DOHH2 (cell line): ENCODE results near the gene LRRC74B.

Experiments used
- H3F3A ChIP-seq: fragments of 200-600 bp; sonication (generic), shearing (Covaris generic); 2 replicates; pipeline ENCODE4 v1.6.0; 2016; ENCODE audit warnings: antibody characterized with exemption, mild to moderate bottlenecking; ENCODE audit not compliant: control insufficient read depth, insufficient read depth
- H3K27ac ChIP-seq: fragments of 200-600 bp; sonication (generic); 2 replicates; pipeline ENCODE4 v1.5.1; 2014; ENCODE audit warnings: low read depth, mild to moderate bottlenecking, low read length, moderate library complexity
- H3K27me3 ChIP-seq: fragments of 200-600 bp; sonication (generic); 2 replicates; pipeline ENCODE4 v1.6.1; 2014; ENCODE audit warnings: mild to moderate bottlenecking, low read length, mixed read lengths; ENCODE audit not compliant: control insufficient read depth
- H3K36me3 ChIP-seq: fragments of 200-600 bp; sonication (generic); 2 replicates; pipeline ENCODE4 v1.6.1; 2014; ENCODE audit warnings: mild to moderate bottlenecking, low read length, moderate library complexity, mixed read lengths; ENCODE audit not compliant: control insufficient read depth
- H3K4me1 ChIP-seq: fragments of 200-600 bp; sonication (generic); 2 replicates; pipeline ENCODE4 v1.6.1; 2014; ENCODE audit warnings: mild to moderate bottlenecking, low read length, mixed read lengths; ENCODE audit not compliant: control insufficient read depth
- H3K4me2 ChIP-seq: fragments of 200-600 bp; sonication (generic); 2 replicates; pipeline ENCODE4 v1.6.0; 2014; ENCODE audit warnings: mild to moderate bottlenecking, low read length, moderate library complexity
- H3K4me3 ChIP-seq: fragments of 200-600 bp; sonication (generic); 2 replicates; pipeline ENCODE4 v1.5.1; 2014; ENCODE audit warnings: mild to moderate bottlenecking, low read length, mixed read lengths
- H3K79me2 ChIP-seq: fragments of 200-600 bp; sonication (generic); 2 replicates; pipeline ENCODE4 v1.6.1; 2014; ENCODE audit warnings: mild to moderate bottlenecking, low read length, mixed read lengths; ENCODE audit not compliant: control insufficient read depth
- H3K9me2 ChIP-seq: fragments of 200-600 bp; sonication (generic); replicated peaks from 2 replicates; pipeline ENCODE4 v1.6.1; 2014; ENCODE audit warnings: mild to moderate bottlenecking, low read length, mixed read lengths; ENCODE audit not compliant: control insufficient read depth
- H3K9me3 ChIP-seq: fragments of 200-600 bp; sonication (generic); 2 replicates; pipeline ENCODE4 v1.6.1; 2014; ENCODE audit warnings: antibody characterized with exemption, low read length, mixed read lengths; ENCODE audit not compliant: control insufficient read depth, insufficient read depth
- H4K20me1 ChIP-seq: fragments of 200-600 bp; sonication (generic); 2 replicates; pipeline ENCODE4 v1.6.0; 2014; ENCODE audit warnings: low read depth, mild to moderate bottlenecking, antibody characterized with exemption, low read length, moderate library complexity; ENCODE audit not compliant: control insufficient read depth, insufficient read depth
- EZH2phosphoT487 ChIP-seq: fragments of 200-600 bp; sonication (generic); IDR thresholded peaks from 2 replicates; pipeline ENCODE4 v1.6.1; 2017; ENCODE audit warnings: borderline replicate concordance, mild to moderate bottlenecking, antibody characterized with exemption, low read length, moderate library complexity, mixed read lengths
- TF ChIP-seq, protein P1 (sequence below): fragments of 200-600 bp; sonication (generic); IDR thresholded peaks from one replicate; pipeline ENCODE4 v1.5.1; 2014; ENCODE audit warnings: antibody characterized with exemption, mild to moderate bottlenecking, low read depth, low read length; ENCODE audit not compliant: poor library complexity, severe bottlenecking

The LRRC74B gene

DNA sequence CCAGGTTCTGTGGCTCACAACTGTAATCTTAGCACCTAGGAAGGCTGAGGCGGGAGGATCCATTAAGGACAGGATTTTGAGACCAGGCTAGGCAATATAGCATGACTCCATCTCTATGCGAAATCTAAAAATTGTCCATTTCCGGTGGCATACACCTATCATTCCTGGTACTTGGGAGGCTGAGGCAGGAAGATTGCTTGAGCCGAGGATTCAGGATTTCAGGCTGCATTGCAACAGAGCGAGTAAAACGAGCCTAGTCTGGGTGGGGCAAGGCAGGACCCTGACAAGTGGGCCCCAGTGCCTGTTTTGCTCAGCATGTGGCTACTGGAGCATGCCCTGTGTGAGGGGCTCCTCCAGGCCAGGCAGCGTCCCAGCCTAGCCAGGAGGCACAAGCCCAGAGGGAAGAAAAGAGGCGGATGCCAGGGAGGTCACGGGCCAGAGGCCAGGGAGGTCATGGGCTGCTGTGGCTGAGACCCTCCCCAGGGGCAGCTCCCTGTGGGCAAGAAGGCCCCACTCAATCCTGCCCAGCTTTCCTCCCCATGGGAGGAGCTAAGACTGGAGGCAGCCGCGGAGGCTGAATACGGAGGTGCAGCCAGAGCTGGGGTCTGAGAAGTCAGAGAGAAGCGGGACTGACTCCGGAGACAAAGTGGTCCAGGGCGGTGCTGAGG lies 8.4 kb downstream of the LRRC74B start:
- H4K20me1 ChIP-seq: no peaks in the 10 kb centered on the region
- no peak overlapping the region for H3K27ac ChIP-seq
- no peaks in the 10 kb centered on the region for H3K36me3 ChIP-seq
- no peaks in the 10 kb centered on the region for H3K79me2 ChIP-seq
- no peaks in the 10 kb centered on the region for H3K9me2 ChIP-seq
- H3K27me3 ChIP-seq: peaks cover 11% of the 10 kb centered on the region
- H3K4me3 ChIP-seq: no peak overlapping the region
- no peaks in the 10 kb centered on the region for H3F3A ChIP-seq
- no peaks in the 10 kb centered on the region for H3K9me3 ChIP-seq
- H3K4me2 ChIP-seq: no peak overlapping the region
- H3K4me1 ChIP-seq: peaks cover 23% of the 10 kb centered on the region
- TF ChIP-seq EZH2phosphoT487: no peak
- TF ChIP-seq, protein P1, sequence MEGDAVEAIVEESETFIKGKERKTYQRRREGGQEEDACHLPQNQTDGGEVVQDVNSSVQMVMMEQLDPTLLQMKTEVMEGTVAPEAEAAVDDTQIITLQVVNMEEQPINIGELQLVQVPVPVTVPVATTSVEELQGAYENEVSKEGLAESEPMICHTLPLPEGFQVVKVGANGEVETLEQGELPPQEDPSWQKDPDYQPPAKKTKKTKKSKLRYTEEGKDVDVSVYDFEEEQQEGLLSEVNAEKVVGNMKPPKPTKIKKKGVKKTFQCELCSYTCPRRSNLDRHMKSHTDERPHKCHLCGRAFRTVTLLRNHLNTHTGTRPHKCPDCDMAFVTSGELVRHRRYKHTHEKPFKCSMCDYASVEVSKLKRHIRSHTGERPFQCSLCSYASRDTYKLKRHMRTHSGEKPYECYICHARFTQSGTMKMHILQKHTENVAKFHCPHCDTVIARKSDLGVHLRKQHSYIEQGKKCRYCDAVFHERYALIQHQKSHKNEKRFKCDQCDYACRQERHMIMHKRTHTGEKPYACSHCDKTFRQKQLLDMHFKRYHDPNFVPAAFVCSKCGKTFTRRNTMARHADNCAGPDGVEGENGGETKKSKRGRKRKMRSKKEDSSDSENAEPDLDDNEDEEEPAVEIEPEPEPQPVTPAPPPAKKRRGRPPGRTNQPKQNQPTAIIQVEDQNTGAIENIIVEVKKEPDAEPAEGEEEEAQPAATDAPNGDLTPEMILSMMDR: no peak

DNA sequence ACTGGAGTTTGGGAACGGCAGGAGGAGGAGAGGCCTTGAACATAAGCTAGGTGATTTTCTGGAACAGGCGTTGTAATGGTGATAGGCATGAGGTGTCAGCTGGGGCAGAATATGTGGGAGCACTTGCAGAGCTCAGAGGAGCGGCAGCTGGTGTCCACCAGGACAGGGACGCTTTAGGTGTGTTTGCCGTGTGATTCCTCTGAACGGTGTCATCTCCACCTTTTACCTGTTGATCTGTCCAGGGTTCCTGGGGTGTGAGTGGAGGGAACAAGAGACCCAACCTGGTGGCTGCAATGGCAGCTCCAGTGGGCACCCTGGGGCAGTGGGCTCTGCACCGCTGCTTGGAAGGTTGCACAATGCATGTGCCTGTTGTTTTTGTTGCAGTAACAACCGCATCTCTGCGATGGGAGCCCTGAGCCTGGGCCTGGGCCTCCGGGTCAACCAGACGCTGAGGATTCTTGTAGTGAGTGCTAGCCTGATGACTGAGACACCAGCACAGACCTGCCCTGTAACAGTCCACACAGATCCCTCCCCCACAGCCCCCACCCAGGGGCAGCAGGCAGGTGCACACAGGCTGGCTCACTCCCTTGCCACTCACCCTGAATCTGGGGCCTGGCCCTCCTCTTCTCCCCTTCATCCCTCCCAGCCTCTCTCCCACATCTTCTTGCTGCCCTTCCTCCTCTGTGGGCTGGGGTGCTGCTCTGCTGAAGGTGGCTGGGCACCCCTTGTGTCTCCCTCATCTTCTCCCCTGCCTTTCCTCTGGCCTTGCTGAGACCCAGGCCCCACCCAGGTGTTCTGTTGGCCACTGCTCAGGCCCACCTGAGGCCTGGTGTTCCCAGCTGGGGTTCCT lies 9.2 kb downstream of the LRRC74B start:
- H3K4me2 ChIP-seq: peak overlapping the region; percentile 57
- TF ChIP-seq, protein P1: no peak
- no peak for TF ChIP-seq EZH2phosphoT487

DNA sequence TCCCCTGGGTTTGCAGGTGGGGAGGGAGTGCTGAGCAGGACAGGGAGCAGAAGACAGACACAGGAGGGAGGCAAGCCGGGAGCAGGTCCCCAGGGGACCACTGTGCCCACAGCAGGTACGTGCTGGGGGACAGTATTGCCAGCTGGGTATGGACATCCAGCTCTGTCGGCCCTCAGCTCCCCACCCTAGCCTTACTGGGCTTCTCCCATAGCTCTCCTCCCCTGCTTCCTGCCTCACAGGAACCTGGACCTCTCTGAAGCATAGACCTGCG lies 9.8 kb downstream of the LRRC74B start:
- no peaks in the 10 kb centered on the region for H3K79me2 ChIP-seq
- no peak overlapping the region for H3K27ac ChIP-seq
- no peaks in the 10 kb centered on the region for H4K20me1 ChIP-seq
- H3K4me2 ChIP-seq: peak overlapping the region; percentile 57
- H3K4me1 ChIP-seq: peaks cover 23% of the 10 kb centered on the region
- H3K27me3 ChIP-seq: peaks cover 11% of the 10 kb centered on the region
- no peaks in the 10 kb centered on the region for H3K9me2 ChIP-seq
- no peaks in the 10 kb centered on the region for H3K9me3 ChIP-seq
- peak overlapping the region; percentile 24; the same call in 1 of the 2 replicates for H3K4me3 ChIP-seq
- TF ChIP-seq, protein P1: no peak
- no peak for TF ChIP-seq EZH2phosphoT487
- H3F3A ChIP-seq: no peaks in the 10 kb centered on the region
- no peaks in the 10 kb centered on the region for H3K36me3 ChIP-seq

More for the DNA sequence above, 9.2 kb downstream of the LRRC74B start:
- Histone ChIP-seq H3K27ac (no peak overlapping the region), H3K4me1 (peaks cover 23% of the 10 kb centered on the region), H3K9me3 (no peaks in the 10 kb centered on the region), H3K4me3 (no peak overlapping the region), H3K36me3 (no peaks in the 10 kb centered on the region), H3F3A (no peaks in the 10 kb centered on the region), H3K79me2 (no peaks in the 10 kb centered on the region), H4K20me1 (no peaks in the 10 kb centered on the region), H3K27me3 (peaks cover 11% of the 10 kb centered on the region), H3K9me2 (no peaks in the 10 kb centered on the region)
